SK-N-SH treated with all-trans-retinoic acid at 6 μM for 48 hours (cell line): Measurements from ENCODE around the gene APMAP.

Experiments
- ARNTL ChIP-seq: fragments of 450-650 bp; formaldehyde crosslinking; IDR thresholded peaks from 2 replicates; pipeline ENCODE4 v1.5.0; 2020; ENCODE audit warnings: low read depth, mild to moderate bottlenecking, moderate library complexity, borderline replicate concordance
- BACH2 ChIP-seq: fragments of 250-450 bp; sonication (Bioruptor Pico); IDR thresholded peaks from 2 replicates; pipeline ENCODE4 v1.9.0; 2021; ENCODE audit warnings: mild to moderate bottlenecking, borderline replicate concordance
- CREB5 ChIP-seq: fragments of 250-450 bp; sonication (Bioruptor Pico); IDR thresholded peaks from 2 replicates; pipeline ENCODE4 v1.5.1; 2020; ENCODE audit warnings: low read depth, mild to moderate bottlenecking, moderate library complexity
- RARB ChIP-seq: fragments of 250-450 bp; sonication (Bioruptor Pico); IDR thresholded peaks from 2 replicates; pipeline ENCODE4 v1.8.0; 2021; ENCODE audit warnings: mild to moderate bottlenecking, moderate library complexity

GRCh38 chr20:24943196-24943595, 49.4 kb downstream of the APMAP start:
- TF ChIP-seq RARB (CRISPR knock-in tag), result no peak
- no peak for TF ChIP-seq ARNTL (CRISPR knock-in tag)
- TF ChIP-seq CREB5 (CRISPR knock-in tag), result no peak
- TF ChIP-seq BACH2 (CRISPR knock-in tag), result no peak
